Loucy (cell line): ENCODE data around the gene ZFTA.

Experiments
- H2AFZ ChIP-seq: fragments of 200-600 bp; sonication (generic); 2 replicates; pipeline ENCODE4 v1.6.0; 2016; ENCODE audit warnings: antibody characterized with exemption, mild to moderate bottlenecking, low read length, moderate library complexity
- H3F3A ChIP-seq: fragments of 200-600 bp; 2 replicates; pipeline ENCODE4 v1.6.0; 2016; ENCODE audit warnings: antibody characterized with exemption, low read depth, mild to moderate bottlenecking
- H3K27me3 ChIP-seq: fragments of 200-600 bp; sonication (generic); 2 replicates; pipeline ENCODE4 v1.6.1; 2014; ENCODE audit warnings: low read length, mild to moderate bottlenecking; ENCODE audit not compliant: insufficient read depth, poor library complexity, severe bottlenecking
- H3K36me3 ChIP-seq: fragments of 200-600 bp; sonication (generic); 2 replicates; pipeline ENCODE4 v1.6.1; 2016; ENCODE audit warnings: low read length; ENCODE audit not compliant: insufficient read depth
- H3K4me1 ChIP-seq: fragments of 200-600 bp; sonication (generic); 2 replicates; pipeline ENCODE4 v1.5.1; 2014; ENCODE audit warnings: low read length, mild to moderate bottlenecking; ENCODE audit not compliant: insufficient read depth, poor library complexity, severe bottlenecking
- H3K4me2 ChIP-seq: fragments of 200-600 bp; sonication (generic); 2 replicates; pipeline ENCODE4 v1.6.0; 2014; ENCODE audit warnings: antibody characterized with exemption, low read length, low read depth, mild to moderate bottlenecking; ENCODE audit not compliant: poor library complexity, severe bottlenecking
- H3K4me3 ChIP-seq: fragments of 200-600 bp; sonication (generic); 2 replicates; pipeline ENCODE4 v1.5.1; 2014; ENCODE audit warnings: low read length, mild to moderate bottlenecking, mixed read lengths; ENCODE audit not compliant: poor library complexity, severe bottlenecking
- H3K79me2 ChIP-seq: fragments of 200-600 bp; sonication (generic); 2 replicates; pipeline ENCODE4 v1.6.1; 2014; ENCODE audit warnings: low read length; ENCODE audit not compliant: insufficient read depth
- H3K9ac ChIP-seq: fragments of 200-600 bp; sonication (generic); 2 replicates; pipeline ENCODE4 v1.6.0; 2014; ENCODE audit warnings: mild to moderate bottlenecking, low read depth, low read length, moderate library complexity; ENCODE audit not compliant: poor library complexity, severe bottlenecking
- H3K9me2 ChIP-seq: fragments of 200-600 bp; sonication (generic); replicated peaks from 2 replicates; pipeline ENCODE4 v1.6.1; 2016; ENCODE audit warnings: low read depth, low read length, mixed read lengths
- H3K9me3 ChIP-seq: fragments of 200-600 bp; sonication (generic); 2 replicates; pipeline ENCODE4 v1.6.1; 2014; ENCODE audit warnings: mild to moderate bottlenecking, antibody characterized with exemption, low read length, low read depth; ENCODE audit not compliant: insufficient read depth
- H4K20me1 ChIP-seq: fragments of 200-600 bp; sonication (generic); 2 replicates; pipeline ENCODE4 v1.6.0; 2014; ENCODE audit warnings: antibody characterized with exemption, low read length, mild to moderate bottlenecking; ENCODE audit not compliant: insufficient read depth, poor library complexity, severe bottlenecking
- EZH2phosphoT487 ChIP-seq: fragments of 200-600 bp; IDR thresholded peaks from 2 replicates; pipeline ENCODE4 v1.6.1; 2018; ENCODE audit warnings: antibody characterized with exemption, mild to moderate bottlenecking, moderate library complexity, borderline replicate concordance
- TF ChIP-seq, protein P1 (sequence below): fragments of 200-600 bp; sonication (generic); conservative IDR thresholded peaks from 2 replicates; pipeline ENCODE4 v1.5.1; 2014; ENCODE audit warnings: mild to moderate bottlenecking, antibody characterized with exemption, low read length

The ZFTA gene

DNA sequence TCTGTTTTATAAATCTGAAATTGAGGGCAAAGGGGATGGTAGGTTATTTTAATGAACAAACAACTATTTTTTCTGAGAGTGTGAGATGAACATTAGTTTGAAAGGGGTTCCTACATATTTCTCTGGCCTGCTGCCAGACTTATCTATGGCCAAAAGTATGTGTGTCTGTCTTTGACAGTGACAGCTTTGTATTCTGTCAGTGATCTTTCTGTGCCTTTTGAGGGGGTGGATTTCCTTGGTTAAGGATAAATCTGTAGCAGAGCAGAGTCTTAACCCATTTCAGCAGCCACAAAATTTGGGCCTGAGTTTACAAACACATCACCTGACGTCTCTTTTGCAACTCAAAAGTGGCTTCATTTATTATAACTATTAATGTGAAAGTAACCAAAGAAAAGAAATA, 30.9 kb downstream of the ZFTA start:
- peaks cover 17% of the 10 kb centered on the region for H4K20me1 ChIP-seq

DNA sequence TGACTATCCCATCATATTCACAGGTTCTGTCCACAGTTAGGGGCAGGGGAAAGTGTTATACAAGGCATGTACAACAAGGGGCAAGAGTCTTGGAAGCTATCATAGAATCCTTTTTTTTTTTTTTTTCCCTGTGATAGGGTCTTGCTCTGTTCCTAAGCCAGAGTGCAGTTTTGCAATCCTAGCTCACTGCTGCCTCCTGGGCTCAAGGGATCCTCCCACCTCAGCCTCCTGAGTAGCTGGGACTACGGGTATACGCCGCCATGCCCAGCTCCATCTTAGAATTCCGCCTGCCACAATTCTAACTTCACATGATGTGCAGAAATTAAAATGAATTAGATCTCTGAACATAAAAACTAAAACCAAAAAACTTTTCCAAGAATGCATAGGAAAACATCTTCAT, 31.7 kb downstream of the ZFTA start:
- Histone ChIP-seq H3K36me3 (no peaks in the 10 kb centered on the region), H3K9ac (no peak overlapping the region), H3K4me1 (peaks cover 13% of the 10 kb centered on the region), H3K4me3 (no peak overlapping the region), H3F3A (no peaks in the 10 kb centered on the region), H2AFZ (no peak overlapping the region), H3K4me2 (no peak overlapping the region), H3K9me3 (no peaks in the 10 kb centered on the region), H3K9me2 (no peaks in the 10 kb centered on the region), H3K79me2 (peaks cover 22% of the 10 kb centered on the region), H4K20me1 (peaks cover 17% of the 10 kb centered on the region), H3K27me3 (no peaks in the 10 kb centered on the region)
- TF ChIP-seq EZH2phosphoT487 = no peak
- TF ChIP-seq, protein P1, sequence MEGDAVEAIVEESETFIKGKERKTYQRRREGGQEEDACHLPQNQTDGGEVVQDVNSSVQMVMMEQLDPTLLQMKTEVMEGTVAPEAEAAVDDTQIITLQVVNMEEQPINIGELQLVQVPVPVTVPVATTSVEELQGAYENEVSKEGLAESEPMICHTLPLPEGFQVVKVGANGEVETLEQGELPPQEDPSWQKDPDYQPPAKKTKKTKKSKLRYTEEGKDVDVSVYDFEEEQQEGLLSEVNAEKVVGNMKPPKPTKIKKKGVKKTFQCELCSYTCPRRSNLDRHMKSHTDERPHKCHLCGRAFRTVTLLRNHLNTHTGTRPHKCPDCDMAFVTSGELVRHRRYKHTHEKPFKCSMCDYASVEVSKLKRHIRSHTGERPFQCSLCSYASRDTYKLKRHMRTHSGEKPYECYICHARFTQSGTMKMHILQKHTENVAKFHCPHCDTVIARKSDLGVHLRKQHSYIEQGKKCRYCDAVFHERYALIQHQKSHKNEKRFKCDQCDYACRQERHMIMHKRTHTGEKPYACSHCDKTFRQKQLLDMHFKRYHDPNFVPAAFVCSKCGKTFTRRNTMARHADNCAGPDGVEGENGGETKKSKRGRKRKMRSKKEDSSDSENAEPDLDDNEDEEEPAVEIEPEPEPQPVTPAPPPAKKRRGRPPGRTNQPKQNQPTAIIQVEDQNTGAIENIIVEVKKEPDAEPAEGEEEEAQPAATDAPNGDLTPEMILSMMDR = no peak

More for the DNA sequence above, 30.9 kb downstream of the ZFTA start:
- Histone ChIP-seq H3K27me3 (no peaks in the 10 kb centered on the region), H3K4me1 (peaks cover 13% of the 10 kb centered on the region), H3F3A (no peaks in the 10 kb centered on the region), H3K4me3 (no peak overlapping the region), H3K79me2 (peaks cover 20% of the 10 kb centered on the region), H3K9me2 (no peaks in the 10 kb centered on the region), H3K4me2 (peak overlapping the region; percentile 9), H2AFZ (no peak overlapping the region), H3K36me3 (no peaks in the 10 kb centered on the region), H3K9me3 (no peaks in the 10 kb centered on the region), H3K9ac (no peak overlapping the region)
- no peak for TF ChIP-seq EZH2phosphoT487
- TF ChIP-seq, protein P1 = no peak

GRCh38 chr11:63729326-63729725, 39.2 kb downstream of the ZFTA start:
- no peaks in the 10 kb centered on the region for H3K36me3 ChIP-seq
- H2AFZ ChIP-seq = no peak overlapping the region
- peaks cover 12% of the 10 kb centered on the region for H4K20me1 ChIP-seq
- H3K79me2 ChIP-seq = peaks cover 51% of the 10 kb centered on the region
- no peaks in the 10 kb centered on the region for H3K9me2 ChIP-seq
- no peak overlapping the region for H3K4me2 ChIP-seq
- H3K27me3 ChIP-seq = no peaks in the 10 kb centered on the region
- no peak overlapping the region for H3K9ac ChIP-seq
- no peaks in the 10 kb centered on the region for H3F3A ChIP-seq
- H3K4me3 ChIP-seq = no peak overlapping the region
- H3K4me1 ChIP-seq = no peaks in the 10 kb centered on the region
- TF ChIP-seq EZH2phosphoT487 = no peak
- no peaks in the 10 kb centered on the region for H3K9me3 ChIP-seq

DNA sequence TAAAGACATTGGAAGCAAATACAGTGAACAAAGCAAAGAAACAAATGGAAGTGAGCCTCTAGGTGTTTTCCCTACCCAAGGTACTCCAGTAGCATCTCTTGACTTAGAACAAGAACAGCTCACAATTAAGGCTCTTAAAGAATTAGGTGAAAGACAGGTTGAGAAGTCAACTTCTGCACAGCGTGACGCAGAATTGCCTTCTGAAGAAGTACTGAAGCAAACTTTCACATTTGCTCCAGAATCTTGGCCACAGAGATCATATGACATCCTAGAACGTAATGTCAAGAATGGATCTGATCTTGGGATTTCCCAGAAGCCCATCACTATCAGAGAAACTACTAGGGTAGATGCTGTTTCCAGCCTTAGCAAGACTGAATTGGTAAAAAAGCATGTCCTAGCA, 48.0 kb downstream of the ZFTA start:
- no peaks in the 10 kb centered on the region for H3K4me1 ChIP-seq
- H3K4me3 ChIP-seq = no peak overlapping the region
- H3K9me3 ChIP-seq = no peaks in the 10 kb centered on the region
- no peak overlapping the region for H3K9ac ChIP-seq
- H3K79me2 ChIP-seq = peaks cover 61% of the 10 kb centered on the region
- no peaks in the 10 kb centered on the region for H3F3A ChIP-seq
- no peak overlapping the region for H3K4me2 ChIP-seq
- no peak for TF ChIP-seq EZH2phosphoT487
- TF ChIP-seq, protein P1 = no peak
- H3K36me3 ChIP-seq = peaks cover 20% of the 10 kb centered on the region; the same call in 1 of the 2 replicates
- H3K9me2 ChIP-seq = no peaks in the 10 kb centered on the region
- H4K20me1 ChIP-seq = peaks cover 15% of the 10 kb centered on the region
- no peaks in the 10 kb centered on the region for H3K27me3 ChIP-seq
- H2AFZ ChIP-seq = no peak overlapping the region
